ENCODE results near the gene C15orf61.

C15orf61 gene

GRCh38 chr15:67542420-67543347 lies 21.8 kb downstream of the C15orf61 start, which contains the start of gene MAP2K5:
Gene MAP2K5 (plus strand): TSS chr15:67542703. CDS start chr15:67543336, 633 bp downstream.
- Histone ChIP-seq H3K4me1 (ENCODE audit: control insufficient read depth, insufficient read depth, low read length) (peaks cover 8% of the 10 kb centered on the region; the same call in 1 of the 2 replicates), H3K36me3 (ENCODE audit: control insufficient read depth in 2 of 2, insufficient read depth in 1 of 2, low read length in 2 of 2) (peaks cover 4 to 11% of the 10 kb centered on the region in 2 experiments; a peak in 2 of 3 replicates), H3K4me3 (ENCODE audit: low read depth, low read length) (peak within 1 kb of the TSS; percentile 89), H3K9me3 (ENCODE audit: control insufficient read depth, insufficient read depth, low read depth, low read length) (no peaks in the 10 kb centered on the region), H3K27ac (ENCODE audit: extremely low read depth, low read depth, low read length) (peak within 1 kb of the TSS; percentile 88)
- CTCF ChIA-PET: interaction anchor here (0.6 kb wide), 2 partner anchors 285 to 1516 kb away, joined by 3 to 4 read pairs; no protein-coding TSS in a partner anchor
- POLR2A ChIA-PET: interaction anchor here (0.6 to 1.5 kb wide), 11 partner anchors 10 to 282 kb away, joined by 3 to 15 read pairs (median 3); partner anchors contain the start of gene C15orf61
- TF ChIP-seq ZNF175 (tag by site-specific recombination; IDR thresholded peaks at IDR 0.05): no peak
- TF ChIP-seq WT1 (tag by site-specific recombination; IDR thresholded peaks at IDR 0.05): peak; percentile 47
- TF ChIP-seq ZNF394 (tag by site-specific recombination; IDR thresholded peaks at IDR 0.05; ENCODE audit: borderline replicate concordance): no peak
- TF ChIP-seq ZNF24 (tag by site-specific recombination; IDR thresholded peaks at IDR 0.05): no peak
- TF ChIP-seq, protein P1, sequence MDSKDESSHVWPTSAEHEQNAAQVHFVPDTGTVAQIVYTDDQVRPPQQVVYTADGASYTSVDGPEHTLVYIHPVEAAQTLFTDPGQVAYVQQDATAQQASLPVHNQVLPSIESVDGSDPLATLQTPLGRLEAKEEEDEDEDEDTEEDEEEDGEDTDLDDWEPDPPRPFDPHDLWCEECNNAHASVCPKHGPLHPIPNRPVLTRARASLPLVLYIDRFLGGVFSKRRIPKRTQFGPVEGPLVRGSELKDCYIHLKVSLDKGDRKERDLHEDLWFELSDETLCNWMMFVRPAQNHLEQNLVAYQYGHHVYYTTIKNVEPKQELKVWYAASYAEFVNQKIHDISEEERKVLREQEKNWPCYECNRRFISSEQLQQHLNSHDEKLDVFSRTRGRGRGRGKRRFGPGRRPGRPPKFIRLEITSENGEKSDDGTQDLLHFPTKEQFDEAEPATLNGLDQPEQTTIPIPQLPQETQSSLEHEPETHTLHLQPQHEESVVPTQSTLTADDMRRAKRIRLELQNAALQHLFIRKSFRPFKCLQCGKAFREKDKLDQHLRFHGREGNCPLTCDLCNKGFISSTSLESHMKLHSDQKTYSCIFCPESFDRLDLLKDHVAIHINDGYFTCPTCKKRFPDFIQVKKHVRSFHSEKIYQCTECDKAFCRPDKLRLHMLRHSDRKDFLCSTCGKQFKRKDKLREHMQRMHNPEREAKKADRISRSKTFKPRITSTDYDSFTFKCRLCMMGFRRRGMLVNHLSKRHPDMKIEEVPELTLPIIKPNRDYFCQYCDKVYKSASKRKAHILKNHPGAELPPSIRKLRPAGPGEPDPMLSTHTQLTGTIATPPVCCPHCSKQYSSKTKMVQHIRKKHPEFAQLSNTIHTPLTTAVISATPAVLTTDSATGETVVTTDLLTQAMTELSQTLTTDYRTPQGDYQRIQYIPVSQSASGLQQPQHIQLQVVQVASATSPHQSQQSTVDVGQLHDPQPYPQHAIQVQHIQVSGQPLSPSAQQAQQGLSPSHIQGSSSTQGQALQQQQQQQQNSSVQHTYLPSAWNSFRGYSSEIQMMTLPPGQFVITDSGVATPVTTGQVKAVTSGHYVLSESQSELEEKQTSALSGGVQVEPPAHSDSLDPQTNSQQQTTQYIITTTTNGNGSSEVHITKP (tag by site-specific recombination; IDR thresholded peaks at IDR 0.05): peak; percentile 7; the same call in 1 of the 2 replicates
- TF ChIP-seq ZNF777 (tag by site-specific recombination; IDR thresholded peaks at IDR 0.05; ENCODE audit: borderline replicate concordance): no peak
- TF ChIP-seq HOXC10 (CRISPR knock-in tag; IDR thresholded peaks at IDR 0.05): 0 out of 2 replicates have a peak, but pooled peaks have one; percentile 83
- TF ChIP-seq, protein P2, sequence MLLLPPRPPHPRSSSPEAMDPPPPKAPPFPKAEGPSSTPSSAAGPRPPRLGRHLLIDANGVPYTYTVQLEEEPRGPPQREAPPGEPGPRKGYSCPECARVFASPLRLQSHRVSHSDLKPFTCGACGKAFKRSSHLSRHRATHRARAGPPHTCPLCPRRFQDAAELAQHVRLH (tag by site-specific recombination; IDR thresholded peaks at IDR 0.05): peak; percentile 59
- no peak for TF ChIP-seq ZSCAN5A (tag by site-specific recombination; IDR thresholded peaks at IDR 0.05)
- TF ChIP-seq ZNF426 (tag by site-specific recombination; IDR thresholded peaks at IDR 0.05): no peak
- no peak for TF ChIP-seq SCRT2 (tag by site-specific recombination; IDR thresholded peaks at IDR 0.05)
- TF ChIP-seq ZBTB11 (tag by site-specific recombination; conservative IDR thresholded peaks at IDR 0.05; ENCODE audit: low read depth): peak; percentile 97
- TF ChIP-seq ZNF596 (tag by site-specific recombination; IDR thresholded peaks at IDR 0.05): peak; percentile 12; the same call in 1 of the 2 replicates
- peak; percentile 54; the same call in 1 of the 2 replicates for TF ChIP-seq HIC1 (tag by site-specific recombination; IDR thresholded peaks at IDR 0.05)
- TF ChIP-seq, protein P3, sequence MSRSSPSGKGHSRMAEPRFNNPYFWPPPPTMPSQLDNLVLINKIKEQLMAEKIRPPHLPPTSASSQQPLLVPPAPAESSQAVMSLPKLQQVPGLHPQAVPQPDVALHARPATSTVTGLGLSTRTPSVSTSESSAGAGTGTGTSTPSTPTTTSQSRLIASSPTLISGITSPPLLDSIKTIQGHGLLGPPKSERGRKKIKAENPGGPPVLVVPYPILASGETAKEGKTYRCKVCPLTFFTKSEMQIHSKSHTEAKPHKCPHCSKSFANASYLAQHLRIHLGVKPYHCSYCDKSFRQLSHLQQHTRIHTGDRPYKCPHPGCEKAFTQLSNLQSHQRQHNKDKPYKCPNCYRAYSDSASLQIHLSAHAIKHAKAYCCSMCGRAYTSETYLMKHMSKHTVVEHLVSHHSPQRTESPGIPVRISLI (tag by site-specific recombination; IDR thresholded peaks at IDR 0.05): no peak
- TF ChIP-seq, protein P4, sequence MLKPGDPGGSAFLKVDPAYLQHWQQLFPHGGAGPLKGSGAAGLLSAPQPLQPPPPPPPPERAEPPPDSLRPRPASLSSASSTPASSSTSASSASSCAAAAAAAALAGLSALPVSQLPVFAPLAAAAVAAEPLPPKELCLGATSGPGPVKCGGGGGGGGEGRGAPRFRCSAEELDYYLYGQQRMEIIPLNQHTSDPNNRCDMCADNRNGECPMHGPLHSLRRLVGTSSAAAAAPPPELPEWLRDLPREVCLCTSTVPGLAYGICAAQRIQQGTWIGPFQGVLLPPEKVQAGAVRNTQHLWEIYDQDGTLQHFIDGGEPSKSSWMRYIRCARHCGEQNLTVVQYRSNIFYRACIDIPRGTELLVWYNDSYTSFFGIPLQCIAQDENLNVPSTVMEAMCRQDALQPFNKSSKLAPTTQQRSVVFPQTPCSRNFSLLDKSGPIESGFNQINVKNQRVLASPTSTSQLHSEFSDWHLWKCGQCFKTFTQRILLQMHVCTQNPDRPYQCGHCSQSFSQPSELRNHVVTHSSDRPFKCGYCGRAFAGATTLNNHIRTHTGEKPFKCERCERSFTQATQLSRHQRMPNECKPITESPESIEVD (tag by site-specific recombination; IDR thresholded peaks at IDR 0.05): no peak
- TF ChIP-seq ZSCAN16 (tag by site-specific recombination; IDR thresholded peaks at IDR 0.05): 0 out of 2 replicates have a peak, but pooled peaks have one; percentile 23
- 0 out of 2 replicates have a peak, but pooled peaks have one; percentile 23 for TF ChIP-seq GFI1B (tag by site-specific recombination; IDR thresholded peaks at IDR 0.05)
- TF ChIP-seq ZNF600 (tag by site-specific recombination; IDR thresholded peaks at IDR 0.05): peak; percentile 86
